GM19463 (cell line): Measurements from ENCODE around the gene CHRNA7.
"Not testable (repeated sequence)": the region's sequence is repeated elsewhere in the genome, so short reads cannot be mapped to it uniquely, and the experiment has no call there.

Source experiments
- ATAC-seq: cut with Tn5 transposase; IDR thresholded peaks from one replicate; pipeline ENCODE4 v1.9.1; 2021; ENCODE audit warnings: mild to moderate bottlenecking, moderate library complexity; ENCODE audit not compliant: unreplicated experiment

Gene CHRNA7

GRCh38 chr15:32119694-32120330, 89.5 kb downstream of the CHRNA7 start:
- no peak for ATAC-seq

- ATAC-seq, result no peak
Measured at GRCh38 chr15:32120577-32121383, 90.5 kb downstream of the CHRNA7 start.

GRCh38 chr15:32121384-32121695, 91.0 kb downstream of the CHRNA7 start:
- ATAC-seq, result no peak

DNA sequence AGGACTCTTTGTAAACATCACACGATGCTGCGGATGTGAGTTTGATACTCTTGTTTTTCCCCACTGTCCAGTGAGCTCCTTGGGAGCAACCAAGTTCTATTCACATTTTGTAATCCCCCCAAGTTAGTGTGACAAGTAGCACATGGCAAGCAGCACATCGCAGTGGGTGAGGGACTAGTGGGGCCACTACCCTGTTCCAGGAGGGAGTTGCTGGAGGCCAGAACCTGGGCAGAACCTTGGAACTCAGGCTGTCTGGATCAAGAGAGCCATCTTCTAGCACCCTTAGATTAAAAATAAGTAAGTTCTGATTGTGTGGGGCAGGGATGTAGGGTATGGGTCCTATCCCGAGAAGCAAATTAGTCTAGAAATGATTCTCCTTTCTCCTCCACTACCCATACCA, 91.7 kb downstream of the CHRNA7 start:
- ATAC-seq, result no peak

GRCh38 chr15:32123473-32123872, 93.2 kb downstream of the CHRNA7 start:
- no peak for ATAC-seq

DNA sequence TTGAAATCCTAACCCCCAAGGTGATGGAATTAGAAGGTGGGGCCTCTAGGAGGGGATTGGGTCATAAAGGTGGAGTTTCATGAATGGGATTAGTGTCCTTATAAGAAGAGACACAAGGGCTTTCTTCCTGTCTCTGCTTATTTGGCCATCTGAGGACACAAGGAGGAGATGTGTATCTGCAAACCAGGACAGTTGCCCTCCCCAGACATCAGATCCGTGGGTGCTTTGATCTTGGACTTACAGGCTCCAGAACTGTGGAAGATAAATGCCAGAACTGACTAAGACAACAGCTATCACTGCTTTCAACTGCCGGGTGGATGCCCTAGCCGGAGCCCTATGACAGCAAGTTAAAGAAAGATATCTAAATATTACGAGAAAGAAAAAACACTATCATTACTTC, 94.4 kb downstream of the CHRNA7 start:
- no peak for ATAC-seq

- no peak for ATAC-seq
Measured at GRCh38 chr15:32125595-32125994, 95.3 kb downstream of the CHRNA7 start.

GRCh38 chr15:32129815-32130214, 99.5 kb downstream of the CHRNA7 start:
- no peak for ATAC-seq

GRCh38 chr15:32130823-32131222, 100.5 kb downstream of the CHRNA7 start:
- ATAC-seq, result no peak

DNA sequence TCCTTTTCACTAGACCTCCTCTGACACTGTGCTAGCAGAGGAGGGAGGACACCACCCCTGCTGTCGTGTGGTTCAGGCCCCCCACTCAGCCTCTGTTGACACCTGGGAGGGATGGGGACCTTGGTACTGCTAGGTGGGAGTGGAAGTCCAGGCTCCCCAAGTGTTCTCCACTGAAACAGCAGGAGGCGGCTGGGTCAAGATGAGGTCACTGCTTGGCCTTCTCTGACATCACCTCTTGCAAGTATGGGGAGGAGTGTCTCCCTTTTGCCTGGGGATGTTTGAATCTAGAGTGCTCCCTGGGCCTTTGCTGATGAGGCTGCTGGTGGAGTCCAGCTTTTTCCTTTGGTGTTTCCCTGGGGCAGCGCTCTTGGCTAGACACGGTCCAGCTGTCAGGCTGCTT, 101.5 kb downstream of the CHRNA7 start:
- no peak for ATAC-seq

GRCh38 chr15:32132859-32133258, 102.5 kb downstream of the CHRNA7 start:
- ATAC-seq, result no peak

- no peak for ATAC-seq
Measured at GRCh38 chr15:32134842-32135241, 104.5 kb downstream of the CHRNA7 start.

DNA sequence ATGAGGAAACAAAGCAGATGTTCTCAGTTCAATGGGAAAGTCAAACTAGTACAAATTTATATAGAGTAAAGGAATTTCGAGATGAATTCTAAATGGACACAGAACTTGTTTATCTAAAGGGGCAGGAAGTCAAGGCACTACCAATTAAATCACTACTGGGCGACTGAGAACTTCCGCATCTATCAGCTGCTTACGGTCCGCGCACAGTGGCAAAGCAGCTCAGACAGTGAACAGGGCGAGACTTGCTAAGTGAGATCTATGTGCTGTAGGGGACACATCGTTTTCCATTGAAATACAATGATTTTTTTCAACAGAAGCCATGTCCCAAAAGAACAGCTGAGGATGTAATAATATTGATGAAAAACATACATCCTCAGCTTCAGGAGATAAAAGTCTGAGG, 105.0 kb downstream of the CHRNA7 start:
- no peak for ATAC-seq

GRCh38 chr15:32145512-32145911, 115.2 kb downstream of the CHRNA7 start:
- not testable (repeated sequence) for ATAC-seq

DNA sequence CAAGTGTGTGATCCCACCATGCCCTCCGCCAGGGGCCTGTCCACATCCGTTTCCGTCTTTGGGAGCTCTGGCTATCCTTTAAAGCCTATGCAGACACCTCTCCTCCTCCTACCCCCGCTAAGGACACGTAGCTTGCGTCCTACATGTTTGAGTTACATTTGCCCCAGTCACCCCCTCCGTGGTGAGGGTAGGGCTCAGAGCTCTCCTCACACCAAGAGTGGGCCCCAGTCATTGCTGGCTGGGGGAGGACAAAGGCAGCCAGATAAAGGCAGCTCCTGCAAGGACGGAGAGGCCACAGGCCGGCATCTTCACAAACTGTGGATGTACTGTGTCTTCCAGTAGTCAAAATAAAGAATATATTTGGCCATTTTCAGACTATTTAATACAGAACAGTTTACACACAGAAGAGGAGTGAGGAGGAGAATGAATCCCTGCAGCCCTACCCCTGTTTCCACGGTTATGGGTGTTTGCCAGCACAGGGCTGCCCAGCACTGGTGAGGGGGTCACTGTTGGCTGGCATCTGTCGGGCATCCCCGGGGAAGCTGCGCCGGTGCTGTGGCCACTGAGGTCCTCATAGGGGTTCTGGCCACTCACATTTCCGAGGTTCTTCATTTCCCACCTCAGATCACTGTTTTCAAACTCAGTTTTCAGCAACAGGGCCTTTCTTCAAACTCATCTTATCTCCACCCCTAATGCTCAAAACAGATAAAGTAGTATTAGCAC, 118.7 kb downstream of the CHRNA7 start:
- no peak for ATAC-seq

DNA sequence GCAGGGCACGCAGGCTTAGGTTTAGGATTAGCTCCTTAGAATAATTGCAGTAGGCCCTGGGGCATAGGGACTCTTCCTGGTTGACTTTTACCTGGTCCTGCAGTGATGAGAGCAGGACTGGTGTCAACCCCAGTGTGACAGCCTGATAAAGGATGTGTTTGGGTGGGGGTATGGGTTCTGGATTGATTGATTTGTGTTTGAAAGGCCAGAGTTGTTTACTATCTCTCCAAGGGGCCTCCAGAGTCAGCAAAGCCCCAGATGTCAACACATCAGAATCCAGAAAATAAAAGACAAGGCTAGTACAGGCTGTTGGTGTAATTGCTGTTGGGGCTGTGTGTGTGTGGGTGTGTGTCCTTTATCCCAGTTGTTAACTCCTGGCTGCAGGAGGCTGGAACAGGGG, 122.3 kb downstream of the CHRNA7 start:
- no peak for ATAC-seq

DNA sequence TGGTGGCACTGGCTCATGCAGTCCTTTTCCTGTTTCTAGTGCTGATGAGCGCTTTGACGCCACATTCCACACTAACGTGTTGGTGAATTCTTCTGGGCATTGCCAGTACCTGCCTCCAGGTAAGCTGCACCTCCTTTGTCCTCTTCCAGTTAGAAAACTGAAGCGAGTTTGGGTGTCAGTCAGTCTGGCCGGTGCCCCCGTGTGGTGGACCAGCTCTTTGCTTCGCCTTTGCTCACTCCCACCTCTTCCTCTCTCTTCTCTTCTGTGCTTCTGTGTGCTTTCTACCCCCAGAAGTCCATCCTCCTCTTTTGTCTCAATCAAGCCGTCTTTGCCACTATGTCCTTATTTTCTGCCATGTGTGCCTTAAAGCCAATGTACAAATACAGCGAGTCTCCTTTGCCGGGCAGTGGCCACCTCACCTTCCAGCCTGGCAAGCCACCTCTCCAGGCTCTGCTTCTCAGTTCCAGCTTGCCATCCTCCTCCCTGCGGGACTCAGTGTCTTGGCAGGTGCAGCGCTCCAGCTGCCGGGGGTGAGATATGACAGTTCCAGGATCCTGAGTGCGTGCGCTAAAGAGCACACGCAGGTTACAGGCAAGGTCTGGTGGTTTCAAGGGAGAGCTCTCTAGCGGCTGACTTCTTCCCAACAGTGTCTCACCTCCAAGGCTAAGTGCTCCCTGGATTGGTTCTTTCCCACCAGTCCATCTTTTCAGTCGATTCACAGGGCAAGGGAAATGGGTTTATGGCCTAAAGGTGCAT, 123.7 kb downstream of the CHRNA7 start:
- not testable (repeated sequence) for ATAC-seq

GRCh38 chr15:32162143-32162542, 131.8 kb downstream of the CHRNA7 start:
- not testable (repeated sequence) for ATAC-seq

DNA sequence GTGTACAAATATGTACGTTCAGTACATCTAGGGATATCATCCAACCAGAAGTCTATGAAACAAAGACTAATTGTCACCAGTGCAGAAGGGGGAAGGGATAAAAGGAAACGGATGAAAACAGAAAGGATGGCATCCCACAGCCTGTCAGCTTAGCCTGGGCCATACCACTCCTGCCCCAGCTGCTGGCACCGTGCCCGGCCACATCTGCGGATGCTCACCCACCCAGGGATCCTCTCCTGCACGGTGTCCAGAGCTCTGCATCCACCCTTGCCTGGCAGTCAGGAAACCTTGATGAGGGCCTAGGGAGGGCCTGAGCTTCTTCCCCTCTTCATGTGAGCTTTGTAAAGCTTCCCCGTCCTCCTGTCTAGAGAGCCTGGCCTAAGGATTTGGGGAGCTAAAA, 133.8 kb downstream of the CHRNA7 start:
- not testable (repeated sequence) for ATAC-seq

DNA sequence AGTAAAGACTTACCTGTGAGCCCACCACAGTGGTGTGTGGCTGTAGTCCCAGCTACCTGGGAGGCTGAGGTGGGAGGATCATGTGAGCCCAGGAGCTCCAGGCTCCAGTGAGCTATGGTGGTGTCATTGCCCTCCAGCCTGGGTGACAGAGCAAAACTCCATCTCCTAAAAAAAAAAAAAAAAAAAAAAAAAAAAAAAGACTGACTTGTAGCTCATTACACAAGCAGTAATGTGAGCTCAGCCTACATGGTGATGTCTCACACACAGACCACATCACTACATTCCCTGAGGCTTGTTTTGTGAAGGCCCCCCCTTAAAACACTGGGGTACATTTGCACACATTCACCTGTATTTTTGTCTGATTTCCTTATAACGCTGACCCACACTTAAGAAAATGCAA, 134.4 kb downstream of the CHRNA7 start:
- not testable (repeated sequence) for ATAC-seq

DNA sequence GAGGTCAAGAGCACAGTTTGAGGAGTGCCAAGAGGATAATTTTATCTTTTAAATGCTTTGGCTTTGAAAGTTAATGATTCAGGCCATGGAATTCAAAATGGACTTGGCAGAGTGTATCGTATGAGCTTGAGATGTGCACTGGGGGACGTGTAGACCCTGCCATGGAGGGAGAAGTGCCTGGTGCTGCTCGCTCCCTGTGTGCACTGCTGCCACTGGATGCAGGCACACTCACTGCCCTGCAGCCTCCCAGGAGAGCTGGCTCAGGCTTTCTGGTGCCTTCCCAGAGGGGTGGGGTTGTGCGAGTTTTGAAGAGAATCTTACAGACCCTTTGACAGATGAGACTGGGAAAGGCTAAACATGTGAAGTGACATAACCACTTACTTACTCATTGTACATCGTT, 135.5 kb downstream of the CHRNA7 start:
- ATAC-seq, result not testable (repeated sequence)
